NCI-H345 (cell line): ENCODE data around the gene SPAG16.

Experiments
- DNase-seq: peaks from one replicate; lab custom pipeline; 2025; lab: John Stamatoyannopoulos, UW

Gene SPAG16

DNA sequence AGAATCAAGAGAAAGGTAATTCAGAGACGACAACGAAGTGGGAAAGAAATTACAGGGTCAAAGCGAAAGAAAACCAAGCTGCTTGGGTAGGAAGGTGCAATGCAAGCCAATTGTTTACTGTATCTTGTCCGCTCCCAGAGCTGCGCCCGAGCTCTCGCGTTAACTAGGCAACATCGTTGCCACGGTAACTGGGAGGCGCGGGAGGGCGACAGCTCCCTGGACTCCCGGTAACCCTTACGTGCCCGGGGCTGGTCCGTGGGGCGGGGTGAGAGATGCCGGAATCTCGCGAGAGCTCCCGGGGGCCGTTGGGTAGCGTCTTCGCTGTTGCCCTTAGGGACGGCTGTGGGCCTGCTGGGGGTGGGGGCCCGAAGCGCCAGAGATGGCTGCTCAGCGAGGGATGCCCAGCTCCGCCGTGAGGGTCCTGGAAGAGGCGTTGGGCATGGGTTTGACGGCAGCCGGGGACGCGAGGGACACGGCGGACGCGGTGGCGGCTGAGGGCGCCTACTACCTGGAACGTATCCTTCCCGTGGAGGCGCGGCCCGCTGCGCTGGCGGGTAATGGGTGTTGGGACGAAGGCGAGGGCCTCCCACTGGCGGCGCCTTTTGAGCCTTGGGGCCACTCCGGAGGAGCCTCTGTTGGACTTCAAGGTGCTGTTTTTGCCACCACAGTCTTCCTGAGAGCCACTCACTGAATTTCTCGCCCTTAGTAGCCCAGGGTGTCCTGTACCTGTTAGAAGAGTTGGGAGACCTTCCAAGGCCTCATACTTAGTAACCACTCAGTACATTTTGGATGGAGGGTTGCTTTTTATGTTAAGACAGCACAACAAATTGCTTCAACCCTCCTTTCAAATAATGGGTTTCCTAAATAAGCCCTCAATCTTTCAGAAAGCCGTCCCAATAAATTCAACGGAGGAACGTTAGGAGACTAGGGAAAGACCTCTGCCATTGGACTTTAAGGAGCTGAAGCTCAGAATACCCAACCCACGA is at the start of gene SPAG16:
Gene SPAG16, plus strand, starts transcription at position 360 of the 986 bp plus-strand sequence.
- DNase-seq = peak; percentile 99

DNA sequence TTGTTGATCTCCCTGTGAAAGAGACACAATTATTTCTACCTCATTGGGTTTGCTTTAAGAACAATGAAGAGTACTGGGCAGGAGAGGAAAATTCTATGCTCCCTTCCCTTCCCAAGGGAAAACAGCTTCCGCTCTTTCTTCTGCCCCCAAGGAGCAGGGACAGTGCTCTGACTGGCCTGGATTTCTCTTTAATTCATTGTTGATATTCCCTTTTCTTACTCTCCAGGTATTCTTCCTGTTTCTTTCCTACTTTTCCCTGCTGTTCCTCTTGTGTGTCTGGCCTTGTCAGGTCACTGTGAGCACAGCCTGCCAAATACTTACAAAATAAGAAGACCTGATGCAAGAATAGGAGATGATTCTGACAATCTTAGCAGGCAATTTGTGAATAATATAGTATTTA is 49.6 kb upstream of the SPAG16 start:
- no peak for DNase-seq

DNA sequence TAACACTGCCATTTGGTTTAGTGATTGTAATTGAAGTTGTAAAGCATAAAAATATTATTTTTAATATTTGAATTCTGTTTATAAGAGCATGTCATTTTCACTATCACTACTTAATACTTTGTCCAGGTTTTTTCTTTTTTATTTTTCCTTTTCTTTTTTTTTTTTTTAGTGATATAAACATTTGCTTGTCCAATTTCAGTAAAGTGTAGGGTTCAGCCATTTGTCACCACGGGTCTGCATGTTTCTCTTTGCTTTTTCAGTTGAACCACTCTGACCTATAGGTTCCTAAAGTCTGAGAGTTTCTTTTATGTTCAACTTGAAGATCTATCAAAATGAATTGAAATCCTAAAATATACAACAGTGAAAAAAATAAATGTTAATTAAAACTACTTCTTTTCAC is 48.5 kb upstream of the SPAG16 start:
- DNase-seq = no peak

GRCh38 chr2:213237251-213237650 is 47.0 kb upstream of the SPAG16 start:
- DNase-seq = no peak

DNA sequence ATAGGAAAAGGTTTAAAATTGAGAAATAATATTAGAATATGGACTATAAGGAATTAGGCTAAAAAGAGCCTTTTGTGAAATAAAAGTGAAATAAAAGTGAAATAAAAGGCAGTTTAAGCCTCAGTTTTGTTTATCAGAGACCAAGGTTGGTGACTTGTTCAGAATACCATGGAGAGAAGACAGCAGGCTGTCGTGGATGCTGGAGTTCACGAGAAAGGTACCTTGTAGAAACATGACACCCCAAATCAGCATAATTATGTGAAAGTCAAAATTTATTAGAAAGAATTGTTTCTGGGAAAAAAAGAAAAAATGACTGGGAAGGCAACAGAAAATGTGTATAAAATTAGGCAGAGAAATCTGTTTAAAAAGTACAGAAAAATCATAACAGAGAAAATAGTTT is 46.5 kb upstream of the SPAG16 start:
- DNase-seq = no peak

GRCh38 chr2:213238753-213239495 is 45.3 kb upstream of the SPAG16 start:
- no peak for DNase-seq

DNA sequence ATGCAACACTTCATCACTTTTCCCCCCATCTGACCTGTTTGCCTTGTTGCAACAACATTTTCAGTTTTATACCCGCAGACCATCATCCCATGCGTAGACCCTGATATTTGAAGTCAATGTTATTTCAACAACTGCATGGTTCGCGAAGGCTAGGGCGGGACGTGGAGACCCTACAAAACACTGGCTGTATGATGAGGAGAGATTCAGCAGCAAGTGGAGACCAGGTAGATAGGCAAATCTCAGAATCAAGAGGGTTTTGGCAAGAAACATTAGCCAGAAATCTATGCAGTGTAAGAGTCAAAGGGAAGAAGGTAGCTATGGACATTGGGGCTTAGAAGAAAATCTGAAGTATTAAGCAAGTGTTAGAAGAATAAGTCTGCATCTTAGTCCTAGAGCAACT is 42.4 kb upstream of the SPAG16 start:
- no peak for DNase-seq

DNA sequence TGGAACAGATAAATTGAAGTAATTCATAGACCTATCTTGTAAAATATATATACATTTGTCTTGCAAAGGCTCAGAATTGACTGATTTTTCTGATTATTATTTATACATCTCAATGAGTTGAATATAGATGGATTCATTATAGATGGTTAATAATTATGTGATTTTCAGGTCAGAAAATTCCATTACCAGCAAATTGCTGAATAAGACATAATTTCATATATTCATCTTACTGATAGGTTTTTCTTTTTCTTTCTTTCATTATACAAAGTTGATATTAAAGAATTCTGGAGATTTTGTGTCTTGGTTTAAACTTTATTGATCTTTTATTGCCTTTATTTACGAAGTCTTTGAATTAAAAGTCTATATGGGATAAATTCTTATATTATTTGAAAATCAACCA is 41.6 kb upstream of the SPAG16 start:
- no peak for DNase-seq

GRCh38 chr2:213243189-213244044 is 40.8 kb upstream of the SPAG16 start:
- DNase-seq = no peak

GRCh38 chr2:213246497-213247281 is 37.6 kb upstream of the SPAG16 start:
- DNase-seq = peak; percentile 31

DNA sequence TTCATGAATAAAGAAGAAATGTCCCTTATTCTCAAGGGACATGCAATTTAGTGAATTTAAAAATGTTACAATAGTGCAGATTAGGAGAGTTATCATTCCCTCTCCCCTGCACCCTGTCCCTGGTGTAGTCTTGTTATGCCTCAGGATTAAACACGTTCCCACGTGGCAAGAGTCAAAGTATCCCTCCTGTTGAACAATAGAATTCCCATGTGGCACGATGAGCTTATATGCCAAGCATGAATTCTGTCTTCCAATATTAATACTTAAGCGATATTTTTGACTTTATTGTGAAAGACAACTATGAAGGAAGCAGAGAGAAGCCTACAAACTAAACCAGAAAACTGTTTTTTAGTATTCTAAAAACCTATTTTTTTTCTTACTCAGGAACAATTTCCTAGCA is 36.7 kb upstream of the SPAG16 start:
- DNase-seq = no peak

DNA sequence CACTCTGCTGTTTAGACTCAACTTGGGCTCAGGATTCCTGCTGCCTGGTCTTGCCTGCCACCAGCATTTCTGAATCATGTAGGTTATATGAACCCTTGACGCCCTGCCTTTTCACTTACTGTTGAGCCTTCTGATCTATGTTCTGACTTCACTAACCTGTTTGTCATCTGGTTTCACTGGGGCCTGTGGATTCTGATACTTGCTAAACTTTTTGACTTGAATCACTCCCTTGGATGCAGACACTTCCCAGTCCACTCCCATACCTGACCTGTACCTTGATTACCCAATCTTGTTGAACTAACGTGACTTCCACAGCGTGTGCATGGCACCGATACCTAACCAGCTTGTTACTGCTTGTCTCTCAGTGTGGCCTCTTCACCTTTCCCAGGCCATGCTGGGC is 35.6 kb upstream of the SPAG16 start:
- DNase-seq = no peak

- no peak for DNase-seq
These were observed 34.8 kb upstream of the SPAG16 start for GRCh38 chr2:213249502-213249901.

DNA sequence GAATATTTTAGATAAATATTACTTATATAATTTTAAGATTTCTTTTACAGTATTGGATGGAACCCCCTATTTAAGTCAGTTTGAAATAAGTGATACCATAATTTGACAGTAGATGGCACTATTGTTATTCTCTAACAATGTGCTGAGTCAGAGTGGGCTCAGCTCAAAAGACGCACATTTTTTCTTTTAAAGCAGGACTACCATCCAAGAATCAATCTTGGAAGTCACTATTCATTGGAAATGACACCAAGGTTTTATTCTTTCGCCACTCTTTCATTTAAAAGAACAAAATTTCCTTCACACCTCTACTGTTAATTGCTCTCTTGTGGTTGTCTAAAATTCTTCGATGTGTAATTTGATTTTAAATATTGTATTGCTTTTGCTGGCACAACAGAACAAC is 32.6 kb upstream of the SPAG16 start:
- DNase-seq = peak; percentile 71

- no peak for DNase-seq
These were observed 32.1 kb upstream of the SPAG16 start for GRCh38 chr2:213252206-213252605.

DNA sequence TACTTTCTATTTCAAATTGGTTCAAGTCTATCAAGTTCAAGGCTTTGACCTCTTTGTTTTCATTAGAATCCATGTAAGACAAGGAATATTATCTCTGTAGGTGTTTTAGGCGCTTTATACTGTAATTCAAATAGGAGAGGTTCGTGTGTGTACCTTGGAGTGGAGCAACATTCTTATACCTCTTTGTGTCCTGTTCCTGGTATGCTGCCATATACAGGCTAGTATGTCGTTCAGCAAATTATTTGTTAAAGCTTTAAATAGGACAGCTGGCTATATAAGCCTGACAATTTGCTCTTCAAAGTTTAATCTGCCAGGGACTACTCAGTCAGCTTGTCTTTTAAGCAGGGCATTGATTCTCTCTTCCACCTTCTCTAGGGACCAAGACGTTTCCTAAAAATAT is 31.1 kb upstream of the SPAG16 start:
- no peak for DNase-seq

GRCh38 chr2:213259266-213259665 is 25.0 kb upstream of the SPAG16 start:
- no peak for DNase-seq

- DNase-seq = no peak
These were observed 23.0 kb upstream of the SPAG16 start for GRCh38 chr2:213261237-213261636.

DNA sequence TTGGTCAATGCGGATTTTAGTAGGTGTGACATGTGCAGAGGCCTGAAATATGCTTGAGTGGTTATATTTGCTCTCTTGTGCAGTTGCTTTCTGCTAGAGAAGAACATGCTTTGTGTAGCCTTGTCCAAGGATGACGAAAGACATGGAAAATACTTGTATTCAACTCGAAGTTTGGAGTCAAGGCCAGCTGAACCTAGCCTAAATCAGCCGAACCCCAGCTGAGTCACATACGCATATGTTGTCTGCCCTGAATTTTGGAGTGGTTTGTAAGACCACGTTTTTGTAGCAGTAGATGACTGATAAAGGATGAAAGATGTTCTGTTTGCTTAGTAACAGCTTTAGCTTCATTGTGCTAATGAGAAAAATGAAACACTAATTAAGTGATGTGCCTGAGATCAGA is 22.5 kb upstream of the SPAG16 start:
- DNase-seq = no peak

- DNase-seq = no peak
These were observed 18.6 kb upstream of the SPAG16 start for GRCh38 chr2:213265679-213266078.

DNA sequence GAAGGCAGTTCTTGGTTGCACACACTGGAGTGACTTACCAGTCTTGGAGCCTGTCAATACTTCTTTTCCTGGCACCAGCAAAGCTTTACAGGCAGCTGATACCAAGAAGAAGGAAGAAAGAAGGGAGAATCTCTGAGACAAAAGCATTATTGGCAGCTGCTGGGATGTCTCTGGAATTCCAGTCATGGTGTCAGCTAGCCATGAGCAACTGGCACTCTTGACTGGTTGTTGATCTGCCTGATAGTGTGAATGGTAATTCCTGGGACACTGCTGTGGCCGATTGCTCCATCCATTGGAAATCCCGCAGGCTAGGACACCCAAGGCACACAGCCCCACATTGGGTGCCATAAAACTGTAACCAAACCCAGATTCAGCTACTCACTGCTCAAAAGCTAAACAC is 17.8 kb upstream of the SPAG16 start:
- DNase-seq = no peak
